HL-60 (cell line): Measurements from ENCODE around the gene LETM1.

Source experiments
- DNase-seq, 2 experiments: peaks; one replicate each; pipeline ENCODE4 v3.0.0-alpha.2; 2010 to 2020; ENCODE audit warnings: low read depth in 1 of 2, low spot score in 1 of 2
- H3K27ac ChIP-seq: fragments of 250-450 bp; sonication (Bioruptor Pico); replicated peaks from 2 replicates; pipeline ENCODE4 v1.5.1; 2020; ENCODE audit warnings: mild to moderate bottlenecking, moderate library complexity
- H3K27me3 ChIP-seq: fragments of 250-450 bp; sonication (Bioruptor Pico); 2 replicates; pipeline ENCODE4 v1.5.1; 2021; ENCODE audit warnings: mild to moderate bottlenecking, moderate library complexity; ENCODE audit not compliant: insufficient read depth, poor library complexity, severe bottlenecking
- H3K4me3 ChIP-seq: replicated peaks from 2 replicates; pipeline ENCODE4 v1.5.1; 2011; ENCODE audit warnings: mild to moderate bottlenecking, control low read depth, low read length; ENCODE audit not compliant: insufficient read depth
- CTCF ChIP-seq: IDR thresholded peaks from one replicate; pipeline ENCODE4 v1.5.1; 2011; ENCODE audit warnings: low read length, control low read depth, inconsistent platforms; ENCODE audit not compliant: insufficient read depth
- GABPA ChIP-seq: IDR thresholded peaks from 2 replicates; pipeline ENCODE4 v1.6.1; 2012; ENCODE audit warnings: low read depth
- POLR2AphosphoS5 ChIP-seq: IDR thresholded peaks from 2 replicates; pipeline ENCODE4 v1.6.1; 2012; ENCODE audit warnings: low read depth
- REST ChIP-seq: IDR thresholded peaks from 2 replicates; pipeline ENCODE4 v1.6.1; 2012; ENCODE audit warnings: low read depth; ENCODE audit not compliant: insufficient replicate concordance
- SPI1 ChIP-seq: IDR thresholded peaks from 2 replicates; pipeline ENCODE4 v1.6.1; 2012; ENCODE audit warnings: low read depth, mild to moderate bottlenecking, borderline replicate concordance

LETM1 gene

GRCh38 chr4:1784395-1784788 lies 71.6 kb downstream of the LETM1 start:
- DNase-seq, result no peak
- no peak overlapping the region for H3K27ac ChIP-seq
- no peaks in the 10 kb centered on the region for H3K27me3 ChIP-seq
- TF ChIP-seq POLR2AphosphoS5 (no peak), CTCF (no peak), REST (no peak), GABPA (no peak), SPI1 (no peak)
- H3K4me3 ChIP-seq, result no peak overlapping the region

- TF ChIP-seq REST (no peak), POLR2AphosphoS5 (no peak), CTCF (no peak), SPI1 (no peak), GABPA (no peak)
- DNase-seq, result no peak
- no peaks in the 10 kb centered on the region for H3K27me3 ChIP-seq
- H3K4me3 ChIP-seq, result no peak overlapping the region
- no peak overlapping the region for H3K27ac ChIP-seq
Observed at GRCh38 chr4:1783970-1784369, 72.0 kb downstream of the LETM1 start.

- Histone ChIP-seq H3K4me3 (no peak overlapping the region), H3K27me3 (no peaks in the 10 kb centered on the region), H3K27ac (no peak overlapping the region)
- TF ChIP-seq GABPA, result no peak
- TF ChIP-seq POLR2AphosphoS5, result no peak
- no peak for TF ChIP-seq CTCF
- TF ChIP-seq SPI1, result no peak
- no peak for TF ChIP-seq REST
- DNase-seq, result no peak
Observed at GRCh38 chr4:1783015-1783414, 72.9 kb downstream of the LETM1 start.
